HG02763 (cell line): ENCODE measurements around the gene FADD.

Experiments used
- ATAC-seq: cut with Tn5 transposase; IDR thresholded peaks from one replicate; pipeline ENCODE4 v1.9.1; 2021; ENCODE audit warnings: mild to moderate bottlenecking, moderate library complexity; ENCODE audit not compliant: unreplicated experiment

FADD gene

GRCh38 chr11:70202920-70203750 lies at the start of gene FADD:
TSS of gene FADD (plus strand) at chr11:70203296. CDS start at chr11:70203460, 164 bp downstream.
- peak; percentile 68 for ATAC-seq

GRCh38 chr11:70155386-70155785 lies 47.7 kb upstream of the FADD start:
- no peak for ATAC-seq

GRCh38 chr11:70156291-70157037 lies 46.6 kb upstream of the FADD start:
- ATAC-seq = no peak

- no peak for ATAC-seq
These were observed 44.9 kb upstream of the FADD start for GRCh38 chr11:70158201-70158600.

GRCh38 chr11:70158757-70159389 lies 44.2 kb upstream of the FADD start:
- ATAC-seq = no peak

- no peak for ATAC-seq
These were observed 43.2 kb upstream of the FADD start for GRCh38 chr11:70159627-70160570.

- ATAC-seq = no peak
These were observed 42.0 kb upstream of the FADD start for GRCh38 chr11:70161043-70161625.

- ATAC-seq = no peak
These were observed 38.4 kb upstream of the FADD start for GRCh38 chr11:70164705-70165104.

- ATAC-seq = no peak
These were observed 36.0 kb upstream of the FADD start for GRCh38 chr11:70167120-70167519.

- no peak for ATAC-seq
These were observed 35.2 kb upstream of the FADD start for GRCh38 chr11:70167723-70168404.

- no peak for ATAC-seq
These were observed 34.7 kb upstream of the FADD start for GRCh38 chr11:70168405-70168754.

- no peak for ATAC-seq
These were observed 34.0 kb upstream of the FADD start for GRCh38 chr11:70169127-70169526.

- ATAC-seq = no peak
These were observed 33.5 kb upstream of the FADD start for GRCh38 chr11:70169632-70170031.

- ATAC-seq = no peak
These were observed 32.4 kb upstream of the FADD start for GRCh38 chr11:70170596-70171210.

GRCh38 chr11:70173018-70173417 lies 30.1 kb upstream of the FADD start:
- ATAC-seq = no peak

GRCh38 chr11:70174547-70175235 lies 28.4 kb upstream of the FADD start:
- no peak for ATAC-seq

- no peak for ATAC-seq
These were observed 27.8 kb upstream of the FADD start for GRCh38 chr11:70175236-70175698.

- no peak for ATAC-seq
These were observed 26.0 kb upstream of the FADD start for GRCh38 chr11:70176940-70177689.
